Measurements from ENCODE around the gene RANBP3.

RANBP3 gene

GRCh38 chr19:5932146-5932545 is 45.8 kb downstream of the RANBP3 start:
- Histone ChIP-seq H3K4me3 (ENCODE audit: low read depth, low read length, poor library complexity, severe bottlenecking) (no peak overlapping the region), H3K27ac (ENCODE audit: low read depth, low read length, poor library complexity, severe bottlenecking) (no peak overlapping the region), H3K9me2 (ENCODE audit: low read depth, low read length) (no peaks in the 10 kb centered on the region), H2AFZ (ENCODE audit: low read length) (no peak overlapping the region), H3K79me2 (ENCODE audit: insufficient read depth, low read length) (no peaks in the 10 kb centered on the region), H3K9ac (ENCODE audit: low read length) (no peak overlapping the region), H3F3A (ENCODE audit: insufficient read depth, low read length) (no peaks in the 10 kb centered on the region), H3K4me2 (ENCODE audit: low read length) (no peak overlapping the region), H4K20me1 (ENCODE audit: insufficient read depth, low read length) (no peaks in the 10 kb centered on the region), H3K27me3 (ENCODE audit: insufficient read depth, low read length) (no peaks in the 10 kb centered on the region), H3K9me3 (ENCODE audit: low read length) (no peaks in the 10 kb centered on the region), H3K36me3 (ENCODE audit: insufficient read depth, low read length) (peaks cover 86% of the 10 kb centered on the region), H3K4me1 (ENCODE audit: insufficient read depth, low read length, severe bottlenecking) (no peaks in the 10 kb centered on the region)
- TF ChIP-seq CTCF (IDR thresholded peaks at IDR 0.05; ENCODE audit: low read length) = no peak
- TF ChIP-seq EZH2 (IDR thresholded peaks at IDR 0.05; ENCODE audit: borderline replicate concordance, low read length) = no peak

GRCh38 chr19:5931251-5931650 is 46.7 kb downstream of the RANBP3 start:
- no peaks in the 10 kb centered on the region for H3K9me3 ChIP-seq (ENCODE audit: low read length)
- H2AFZ ChIP-seq (ENCODE audit: low read length) = no peak overlapping the region
- no peaks in the 10 kb centered on the region for H4K20me1 ChIP-seq (ENCODE audit: insufficient read depth, low read length)
- no peak overlapping the region for H3K4me3 ChIP-seq (ENCODE audit: low read depth, low read length, poor library complexity, severe bottlenecking)
- H3K27me3 ChIP-seq (ENCODE audit: insufficient read depth, low read length) = no peaks in the 10 kb centered on the region
- TF ChIP-seq EZH2 (IDR thresholded peaks at IDR 0.05; ENCODE audit: borderline replicate concordance, low read length) = no peak
- TF ChIP-seq CTCF (IDR thresholded peaks at IDR 0.05; ENCODE audit: low read length) = no peak
- H3K27ac ChIP-seq (ENCODE audit: low read depth, low read length, poor library complexity, severe bottlenecking) = no peak overlapping the region
- H3K36me3 ChIP-seq (ENCODE audit: insufficient read depth, low read length) = peaks cover 87% of the 10 kb centered on the region
- no peaks in the 10 kb centered on the region for H3K79me2 ChIP-seq (ENCODE audit: insufficient read depth, low read length)
- H3K9me2 ChIP-seq (ENCODE audit: low read depth, low read length) = no peaks in the 10 kb centered on the region
- no peak overlapping the region for H3K4me2 ChIP-seq (ENCODE audit: low read length)
- H3K9ac ChIP-seq (ENCODE audit: low read length) = no peak overlapping the region
- no peaks in the 10 kb centered on the region for H3K4me1 ChIP-seq (ENCODE audit: insufficient read depth, low read length, severe bottlenecking)
- H3F3A ChIP-seq (ENCODE audit: insufficient read depth, low read length) = no peaks in the 10 kb centered on the region

DNA sequence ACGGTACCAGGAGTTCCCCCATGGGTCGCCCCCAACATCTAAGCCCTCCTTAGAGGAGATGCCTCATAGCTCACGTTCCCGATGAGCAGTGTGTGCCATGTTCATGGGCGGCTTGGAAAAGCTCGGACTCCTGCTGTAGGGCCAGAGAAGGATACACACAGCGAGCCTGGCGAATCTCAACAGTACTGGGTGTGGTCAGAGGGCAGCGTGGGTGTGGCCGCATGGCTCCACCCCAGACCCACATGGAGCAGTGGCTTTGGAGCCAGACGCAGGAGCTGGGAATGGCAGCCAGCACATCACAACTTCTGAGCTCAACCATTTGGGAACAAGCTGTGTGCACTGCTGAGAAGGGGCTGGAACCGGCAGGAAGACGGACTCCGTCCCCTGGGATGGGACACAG is 48.3 kb downstream of the RANBP3 start:
- no peaks in the 10 kb centered on the region for H4K20me1 ChIP-seq (ENCODE audit: insufficient read depth, low read length)
- no peaks in the 10 kb centered on the region for H3K9me3 ChIP-seq (ENCODE audit: low read length)
- no peak overlapping the region for H3K27ac ChIP-seq (ENCODE audit: low read depth, low read length, poor library complexity, severe bottlenecking)
- H3K36me3 ChIP-seq (ENCODE audit: insufficient read depth, low read length) = peaks cover 89% of the 10 kb centered on the region
- no peak overlapping the region for H3K4me3 ChIP-seq (ENCODE audit: low read depth, low read length, poor library complexity, severe bottlenecking)
- H3F3A ChIP-seq (ENCODE audit: insufficient read depth, low read length) = no peaks in the 10 kb centered on the region
- H3K79me2 ChIP-seq (ENCODE audit: insufficient read depth, low read length) = no peaks in the 10 kb centered on the region
- H3K9me2 ChIP-seq (ENCODE audit: low read depth, low read length) = no peaks in the 10 kb centered on the region
- H3K27me3 ChIP-seq (ENCODE audit: insufficient read depth, low read length) = no peaks in the 10 kb centered on the region
- no peak for TF ChIP-seq CTCF (IDR thresholded peaks at IDR 0.05; ENCODE audit: low read length)
- no peak for TF ChIP-seq EZH2 (IDR thresholded peaks at IDR 0.05; ENCODE audit: borderline replicate concordance, low read length)
- H3K9ac ChIP-seq (ENCODE audit: low read length) = no peak overlapping the region
- H2AFZ ChIP-seq (ENCODE audit: low read length) = no peak overlapping the region
- no peaks in the 10 kb centered on the region for H3K4me1 ChIP-seq (ENCODE audit: insufficient read depth, low read length, severe bottlenecking)
- no peak overlapping the region for H3K4me2 ChIP-seq (ENCODE audit: low read length)
